ENCODE measurements around the gene ZBTB11. TPM values are rescaled to one million over a fixed set of nuclear protein-coding genes. Genes with fewer than 3 reads are reported as not detected.
A peak's percentile ranks its signal among the peaks of the same experiment; 100 is the strongest.
"Not testable (repeated sequence)": the region's sequence is repeated elsewhere in the genome, so short reads cannot be mapped to it uniquely, and the experiment has no call there.

ZBTB11 gene
- 11.7 and 15.8 TPM in 2 replicates for total RNA-seq (2014; rRNA removed; shearing (Covaris generic))

GRCh38 chr3:101676765-101677435, at the start of gene ZBTB11:
TSS of gene ZBTB11 (minus strand) at chr3:101677132. CDS start at chr3:101676914, 218 bp downstream.
- peak; percentile 99 for DNase-seq (ENCODE audit: low spot score)

GRCh38 chr3:101725890-101726275, 49.0 kb upstream of the ZBTB11 start:
- DNase-seq (ENCODE audit: low spot score), result no peak

- DNase-seq (ENCODE audit: low spot score), result no peak
Measured at GRCh38 chr3:101725194-101725889, 48.4 kb upstream of the ZBTB11 start.

GRCh38 chr3:101724329-101725193, 47.6 kb upstream of the ZBTB11 start, which contains the start of gene CEP97:
TSS of gene CEP97 (plus strand) at chr3:101724614. CDS start at chr3:101724677, 63 bp downstream.
- DNase-seq (ENCODE audit: low spot score), result peak; percentile 85

- DNase-seq (ENCODE audit: low spot score), result no peak
Measured at GRCh38 chr3:101722394-101723173, 45.7 kb upstream of the ZBTB11 start.

GRCh38 chr3:101720851-101721840, 44.2 kb upstream of the ZBTB11 start:
- no peak for DNase-seq (ENCODE audit: low spot score)

- no peak for DNase-seq (ENCODE audit: low spot score)
Measured at GRCh38 chr3:101719604-101720185, 42.8 kb upstream of the ZBTB11 start.

GRCh38 chr3:101718455-101718854, 41.5 kb upstream of the ZBTB11 start:
- DNase-seq (ENCODE audit: low spot score), result no peak

GRCh38 chr3:101709126-101709525, 32.2 kb upstream of the ZBTB11 start:
- DNase-seq (ENCODE audit: low spot score), result no peak

- DNase-seq (ENCODE audit: low spot score), result not testable (repeated sequence)
Measured at GRCh38 chr3:101704639-101705038, 27.7 kb upstream of the ZBTB11 start.

- DNase-seq (ENCODE audit: low spot score), result no peak
Measured at GRCh38 chr3:101703169-101703568, 26.2 kb upstream of the ZBTB11 start.

- no peak for DNase-seq (ENCODE audit: low spot score)
Measured at GRCh38 chr3:101702726-101703125, 25.8 kb upstream of the ZBTB11 start.

GRCh38 chr3:101701696-101702634, 25.0 kb upstream of the ZBTB11 start:
- no peak for DNase-seq (ENCODE audit: low spot score)

- peak; percentile 29 for DNase-seq (ENCODE audit: low spot score)
Measured at GRCh38 chr3:101695779-101696372, 18.9 kb upstream of the ZBTB11 start.

GRCh38 chr3:101694836-101695235, 17.9 kb upstream of the ZBTB11 start:
- not testable (repeated sequence) for DNase-seq (ENCODE audit: low spot score)

- DNase-seq (ENCODE audit: low spot score), result peak; percentile 53
Measured at GRCh38 chr3:101693540-101693939, 16.6 kb upstream of the ZBTB11 start.

GRCh38 chr3:101691685-101692671, 15.0 kb upstream of the ZBTB11 start:
- DNase-seq (ENCODE audit: low spot score), result not testable (repeated sequence)

Measured in H4 (cell line).